ENCODE measurements around the gene CNTN4.
"Not testable (repeated sequence)": the region's sequence is repeated elsewhere in the genome, so short reads cannot be mapped to it uniquely, and the experiment has no call there.

CNTN4 gene

GRCh38 chr3:2714834-2715233 is 616.2 kb downstream of the CNTN4 start:
- peak; percentile 53 for DNase-seq

GRCh38 chr3:2727101-2727500 is 628.4 kb downstream of the CNTN4 start:
- DNase-seq, result no peak

- DNase-seq, result peak; percentile 52
Measured at GRCh38 chr3:2727610-2728318, 629.1 kb downstream of the CNTN4 start.

- DNase-seq, result no peak
Measured at GRCh38 chr3:2731843-2732242, 633.2 kb downstream of the CNTN4 start.

- peak; percentile 61 for DNase-seq
Measured at GRCh38 chr3:2735392-2735894, 636.8 kb downstream of the CNTN4 start.

GRCh38 chr3:2741516-2741915 is 642.9 kb downstream of the CNTN4 start:
- DNase-seq, result no peak

- DNase-seq, result no peak
Measured at GRCh38 chr3:2765002-2765579, 666.4 kb downstream of the CNTN4 start.

- no peak for DNase-seq
Measured at GRCh38 chr3:2770451-2770850, 671.8 kb downstream of the CNTN4 start.

GRCh38 chr3:2771193-2771592 is 672.5 kb downstream of the CNTN4 start:
- DNase-seq, result no peak

GRCh38 chr3:2771741-2772140 is 673.1 kb downstream of the CNTN4 start:
- DNase-seq, result no peak

- no peak for DNase-seq
Measured at GRCh38 chr3:2772803-2773202, 674.1 kb downstream of the CNTN4 start.

GRCh38 chr3:2774481-2775249 is 676.0 kb downstream of the CNTN4 start:
- no peak for DNase-seq

- no peak for DNase-seq
Measured at GRCh38 chr3:2783261-2783660, 684.6 kb downstream of the CNTN4 start.

GRCh38 chr3:2784627-2785026 is 686.0 kb downstream of the CNTN4 start:
- DNase-seq, result no peak

GRCh38 chr3:2790266-2790815 is 691.7 kb downstream of the CNTN4 start:
- peak; percentile 13 for DNase-seq

- no peak for DNase-seq
Measured at GRCh38 chr3:2792432-2792831, 693.8 kb downstream of the CNTN4 start.

GRCh38 chr3:2793987-2794386 is 695.3 kb downstream of the CNTN4 start:
- no peak for DNase-seq

GRCh38 chr3:2802429-2802828 is 703.8 kb downstream of the CNTN4 start:
- no peak for DNase-seq

GRCh38 chr3:2807514-2807913 is 708.8 kb downstream of the CNTN4 start:
- no peak for DNase-seq

GRCh38 chr3:2810723-2811122 is 712.1 kb downstream of the CNTN4 start:
- no peak for DNase-seq

- no peak for DNase-seq
Measured at GRCh38 chr3:2819571-2819970, 720.9 kb downstream of the CNTN4 start.

- DNase-seq, result not testable (repeated sequence)
Measured at GRCh38 chr3:2820982-2821381, 722.3 kb downstream of the CNTN4 start.

GRCh38 chr3:2822611-2823010 is 723.9 kb downstream of the CNTN4 start:
- no peak for DNase-seq

- no peak for DNase-seq
Measured at GRCh38 chr3:2823031-2823430, 724.4 kb downstream of the CNTN4 start.

Data from DMS79 (cell line).